Keratinocyte (primary cell): Measurements from ENCODE around the gene NEGR1.

Experiments
- EZH2 ChIP-seq: IDR thresholded peaks from one replicate; pipeline ENCODE4 v1.6.1; 2012; ENCODE audit warnings: inconsistent platforms, mild to moderate bottlenecking, low read length, moderate library complexity
- TF ChIP-seq, protein P1 (sequence below), 3 experiments: IDR thresholded peaks in 1 of 3; conservative IDR thresholded peaks in 1 of 3; optimal IDR thresholded peaks in 1 of 3; 2 replicates in 2 of 3; 3 replicates in 1 of 3; pipeline versions ENCODE3 to v1.5.1; 2011; ENCODE audit warnings: low read length in 3 of 3, mild to moderate bottlenecking in 3 of 3, moderate library complexity in 2 of 3, control low read depth in 1 of 3, inconsistent platforms in 1 of 3; ENCODE audit not compliant: insufficient read depth in 2 of 3; ENCODE audit errors: extremely low read depth in 1 of 3

- TF ChIP-seq, protein P1, sequence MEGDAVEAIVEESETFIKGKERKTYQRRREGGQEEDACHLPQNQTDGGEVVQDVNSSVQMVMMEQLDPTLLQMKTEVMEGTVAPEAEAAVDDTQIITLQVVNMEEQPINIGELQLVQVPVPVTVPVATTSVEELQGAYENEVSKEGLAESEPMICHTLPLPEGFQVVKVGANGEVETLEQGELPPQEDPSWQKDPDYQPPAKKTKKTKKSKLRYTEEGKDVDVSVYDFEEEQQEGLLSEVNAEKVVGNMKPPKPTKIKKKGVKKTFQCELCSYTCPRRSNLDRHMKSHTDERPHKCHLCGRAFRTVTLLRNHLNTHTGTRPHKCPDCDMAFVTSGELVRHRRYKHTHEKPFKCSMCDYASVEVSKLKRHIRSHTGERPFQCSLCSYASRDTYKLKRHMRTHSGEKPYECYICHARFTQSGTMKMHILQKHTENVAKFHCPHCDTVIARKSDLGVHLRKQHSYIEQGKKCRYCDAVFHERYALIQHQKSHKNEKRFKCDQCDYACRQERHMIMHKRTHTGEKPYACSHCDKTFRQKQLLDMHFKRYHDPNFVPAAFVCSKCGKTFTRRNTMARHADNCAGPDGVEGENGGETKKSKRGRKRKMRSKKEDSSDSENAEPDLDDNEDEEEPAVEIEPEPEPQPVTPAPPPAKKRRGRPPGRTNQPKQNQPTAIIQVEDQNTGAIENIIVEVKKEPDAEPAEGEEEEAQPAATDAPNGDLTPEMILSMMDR (optimal IDR thresholded peaks at IDR 0.05 in 1 of 3, IDR thresholded peaks at IDR 0.05 in 1 of 3, conservative IDR thresholded peaks at IDR 0.05 in 1 of 3; ENCODE audit: extremely low read depth in 1 of 3, insufficient read depth in 2 of 3, low read length in 3 of 3): no peak
- no peak for TF ChIP-seq EZH2
Observed at GRCh38 chr1:71509051-71509595, 773.2 kb downstream of the NEGR1 start.
